Fibroblast of pulmonary artery (primary cell): ENCODE data around the gene KAT2B.
"Not testable (repeated sequence)": the region's sequence is repeated elsewhere in the genome, so short reads cannot be mapped to it uniquely, and the experiment has no call there.

Experiments used
- DNase-seq: peaks from one replicate; pipeline ENCODE4 v3.0.0-alpha.2; 2010; ENCODE audit warnings: low read depth
- H3K4me3 ChIP-seq: replicated peaks from 2 replicates; pipeline ENCODE4 v1.5.1; 2011; ENCODE audit warnings: low read depth, mild to moderate bottlenecking, control low read depth, low read length, moderate library complexity
- CTCF ChIP-seq: IDR thresholded peaks from 2 replicates; pipeline ENCODE4 v1.5.1; 2011; ENCODE audit warnings: mild to moderate bottlenecking, control low read depth, low read length, inconsistent platforms; ENCODE audit errors: missing control alignments

KAT2B gene

GRCh38 chr3:20042331-20042730 lies 2.1 kb downstream of the KAT2B start:
- no peak overlapping the region for H3K4me3 ChIP-seq
- TF ChIP-seq CTCF = no peak
- DNase-seq = no peak

DNA sequence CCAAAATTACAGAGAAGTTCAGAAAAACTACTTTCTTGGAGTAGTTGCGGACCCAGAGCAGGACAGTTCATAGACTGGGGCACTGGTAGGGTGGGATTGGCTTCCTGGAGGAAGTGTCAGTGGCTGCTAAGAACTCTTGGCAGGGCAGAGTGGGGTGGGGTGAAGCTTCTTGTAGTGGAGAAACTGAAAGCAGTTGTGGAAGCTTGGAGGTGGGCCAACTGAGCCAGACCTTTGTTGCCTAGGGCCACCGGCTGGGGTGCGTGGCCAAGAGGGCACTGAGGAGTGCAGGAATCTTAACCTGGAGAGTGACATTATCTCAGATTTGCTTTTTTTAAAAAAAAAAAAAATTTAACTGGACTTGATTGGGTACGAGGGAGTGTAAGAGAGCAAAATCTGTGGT lies 3.1 kb downstream of the KAT2B start:
- DNase-seq = peak; percentile 35
- TF ChIP-seq CTCF = no peak
- H3K4me3 ChIP-seq = no peak overlapping the region

GRCh38 chr3:20043825-20044224 lies 3.6 kb downstream of the KAT2B start:
- DNase-seq = no peak
- no peak overlapping the region for H3K4me3 ChIP-seq
- no peak for TF ChIP-seq CTCF

- DNase-seq, H3K4me3 ChIP-seq: not testable (repeated sequence)
Measured at GRCh38 chr3:20045141-20045540, 4.9 kb downstream of the KAT2B start.

DNA sequence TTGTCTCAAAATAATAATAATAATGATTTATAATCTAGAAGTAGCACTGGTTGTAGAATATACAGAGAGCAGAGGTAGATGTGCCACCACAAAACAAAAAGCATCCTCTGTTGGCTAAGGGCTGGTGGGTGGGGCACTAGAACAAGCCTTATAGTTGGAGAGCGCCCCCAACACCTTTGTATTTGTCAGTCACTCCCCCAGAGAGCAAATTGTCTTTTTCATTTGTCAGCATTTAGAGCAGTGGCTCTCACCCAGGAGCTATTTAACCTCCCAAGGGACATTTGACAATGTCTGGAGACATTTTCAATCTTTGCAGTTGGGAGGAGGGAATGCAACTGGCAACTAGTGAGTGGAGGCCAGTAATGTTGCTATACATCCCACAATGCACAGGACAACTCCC lies 6.3 kb downstream of the KAT2B start:
- TF ChIP-seq CTCF = no peak
- no peak overlapping the region for H3K4me3 ChIP-seq
- no peak for DNase-seq

GRCh38 chr3:20047341-20047779 lies 7.1 kb downstream of the KAT2B start:
- DNase-seq = no peak
- H3K4me3 ChIP-seq = no peak overlapping the region
- TF ChIP-seq CTCF = no peak

- DNase-seq = no peak
- no peak overlapping the region for H3K4me3 ChIP-seq
Measured at GRCh38 chr3:20047976-20048883, 8.0 kb downstream of the KAT2B start.

More at GRCh38 chr3:20047976-20048883, 8.0 kb downstream of the KAT2B start:
- TF ChIP-seq CTCF = no peak
